ENCODE results near the gene ZNF550.

Gene ZNF550

DNA sequence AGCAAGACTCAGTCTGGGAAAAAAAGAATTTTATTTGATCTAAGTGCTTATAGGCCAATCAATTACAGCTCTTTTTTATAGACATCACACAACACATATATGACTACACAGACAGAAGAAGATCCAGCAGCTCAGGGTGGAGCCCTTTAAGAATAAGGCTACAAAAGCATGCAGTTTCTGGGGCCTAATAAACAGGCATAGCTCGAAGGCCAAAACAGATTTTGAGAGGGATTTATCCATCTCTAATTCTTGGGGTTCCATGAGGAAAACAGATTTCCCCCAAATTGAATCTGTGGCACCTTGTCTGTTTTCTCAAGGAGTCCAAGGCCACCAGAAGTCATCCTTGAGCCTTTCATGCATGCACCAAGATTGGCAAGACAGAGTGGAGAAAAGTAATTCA, 3.9 kb upstream of the ZNF550 start:
- H3K27ac ChIP-seq, result no peak overlapping the region
- TF ChIP-seq, protein P1, sequence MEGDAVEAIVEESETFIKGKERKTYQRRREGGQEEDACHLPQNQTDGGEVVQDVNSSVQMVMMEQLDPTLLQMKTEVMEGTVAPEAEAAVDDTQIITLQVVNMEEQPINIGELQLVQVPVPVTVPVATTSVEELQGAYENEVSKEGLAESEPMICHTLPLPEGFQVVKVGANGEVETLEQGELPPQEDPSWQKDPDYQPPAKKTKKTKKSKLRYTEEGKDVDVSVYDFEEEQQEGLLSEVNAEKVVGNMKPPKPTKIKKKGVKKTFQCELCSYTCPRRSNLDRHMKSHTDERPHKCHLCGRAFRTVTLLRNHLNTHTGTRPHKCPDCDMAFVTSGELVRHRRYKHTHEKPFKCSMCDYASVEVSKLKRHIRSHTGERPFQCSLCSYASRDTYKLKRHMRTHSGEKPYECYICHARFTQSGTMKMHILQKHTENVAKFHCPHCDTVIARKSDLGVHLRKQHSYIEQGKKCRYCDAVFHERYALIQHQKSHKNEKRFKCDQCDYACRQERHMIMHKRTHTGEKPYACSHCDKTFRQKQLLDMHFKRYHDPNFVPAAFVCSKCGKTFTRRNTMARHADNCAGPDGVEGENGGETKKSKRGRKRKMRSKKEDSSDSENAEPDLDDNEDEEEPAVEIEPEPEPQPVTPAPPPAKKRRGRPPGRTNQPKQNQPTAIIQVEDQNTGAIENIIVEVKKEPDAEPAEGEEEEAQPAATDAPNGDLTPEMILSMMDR (IDR thresholded peaks at IDR 0.05), result no peak
- TF ChIP-seq ZFX (IDR thresholded peaks at IDR 0.05; ENCODE audit: borderline replicate concordance), result no peak

DNA sequence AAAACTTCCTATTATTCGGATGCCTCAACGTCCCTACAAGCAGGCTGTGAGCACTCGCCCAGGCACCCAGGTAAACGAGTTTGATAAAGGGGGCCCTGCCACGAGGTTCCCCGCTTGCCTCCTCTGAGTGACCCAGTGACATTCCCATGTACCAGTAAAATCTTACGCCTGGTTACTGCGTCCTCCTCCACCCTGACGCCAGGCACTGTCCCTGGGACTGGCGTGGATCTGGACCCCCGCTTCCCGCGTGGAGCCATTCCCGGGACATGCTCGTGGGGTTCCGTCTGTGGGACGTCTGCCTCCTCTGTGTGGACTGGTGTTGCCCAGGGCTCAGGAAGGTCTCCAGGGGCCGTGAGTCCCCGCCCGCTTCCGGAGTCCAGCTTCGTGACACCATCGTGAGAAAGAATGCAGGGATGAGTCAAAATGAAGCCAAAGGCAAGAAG, 407 bp upstream of the ZNF550 start:
- TF ChIP-seq, protein P1 (IDR thresholded peaks at IDR 0.05), result no peak
- TF ChIP-seq ZFX (IDR thresholded peaks at IDR 0.05; ENCODE audit: borderline replicate concordance), result no peak

DNA sequence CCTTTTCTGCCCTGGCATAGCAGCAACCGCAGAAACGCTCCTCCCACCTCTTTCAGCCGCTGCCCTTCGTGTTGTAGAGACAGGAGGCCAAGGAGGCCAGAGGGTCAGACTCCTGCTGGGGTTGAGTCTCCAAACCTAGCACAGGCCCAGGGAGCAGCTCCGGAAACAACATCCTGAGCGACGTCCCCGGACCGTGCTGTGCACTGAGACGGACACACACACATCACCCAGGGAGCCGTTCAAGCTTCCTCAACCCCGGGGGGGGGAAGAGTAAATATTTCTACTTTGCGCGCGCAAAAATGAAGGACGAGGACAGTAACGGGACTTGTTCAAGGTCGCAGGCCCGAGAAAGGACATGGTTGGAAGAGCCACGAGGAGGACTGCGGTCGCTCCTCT, 657 bp downstream of the ZNF550 start:
- H3K27ac ChIP-seq, result peak overlapping the region; percentile 48; the same call in 1 of the 2 replicates
- no peak for TF ChIP-seq ZFX (IDR thresholded peaks at IDR 0.05; ENCODE audit: borderline replicate concordance)
- TF ChIP-seq, protein P1 (IDR thresholded peaks at IDR 0.05), result no peak

More for the DNA sequence above, 407 bp upstream of the ZNF550 start:
- H3K27ac ChIP-seq, result 0 out of 2 replicates have a peak overlapping the region, but pooled peaks have one; percentile 48

DNA sequence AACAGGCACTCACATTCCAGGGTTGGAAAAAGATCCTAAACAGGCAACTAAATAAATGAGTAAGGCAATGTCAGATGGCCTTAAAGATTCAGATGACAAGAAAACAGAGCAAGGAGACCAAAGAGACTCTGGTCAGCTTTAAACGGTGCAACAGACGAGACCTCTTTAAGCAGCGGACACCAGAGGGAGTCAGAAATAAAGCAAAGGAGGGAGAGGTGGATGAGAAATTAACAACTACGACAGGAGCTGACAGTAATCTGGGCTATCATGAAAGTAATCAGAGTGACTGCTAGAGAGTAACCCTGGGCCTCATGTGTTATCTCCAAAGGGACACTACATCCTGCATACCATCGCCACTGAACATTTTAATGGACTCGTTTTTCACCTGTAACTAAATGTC, 1.1 kb downstream of the ZNF550 start:
- TF ChIP-seq, protein P1 (IDR thresholded peaks at IDR 0.05), result no peak
- no peak for TF ChIP-seq ZFX (IDR thresholded peaks at IDR 0.05; ENCODE audit: borderline replicate concordance)
- H3K27ac ChIP-seq, result no peak overlapping the region

DNA sequence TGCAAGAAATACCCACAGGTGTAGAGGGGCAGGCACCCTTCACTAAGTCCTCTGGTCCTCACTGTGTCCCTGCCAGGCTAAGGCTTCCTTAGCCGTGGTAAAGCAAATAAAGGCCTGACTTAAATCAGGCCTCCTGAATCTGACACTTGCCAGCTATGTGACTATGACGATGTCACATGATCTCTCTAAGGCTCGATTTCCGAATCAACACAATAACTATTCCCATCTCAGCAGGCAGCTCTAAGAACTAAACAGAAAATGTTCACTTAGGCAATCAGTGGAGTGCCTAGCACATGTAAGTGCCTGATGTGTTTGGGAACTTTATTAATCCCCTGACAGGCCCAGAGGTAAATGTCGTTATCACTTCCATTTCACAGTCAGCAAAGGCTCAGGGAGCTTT, 2.0 kb downstream of the ZNF550 start:
- H3K27ac ChIP-seq, result no peak overlapping the region
- TF ChIP-seq, protein P1 (IDR thresholded peaks at IDR 0.05), result no peak
- TF ChIP-seq ZFX (IDR thresholded peaks at IDR 0.05; ENCODE audit: borderline replicate concordance), result no peak

DNA sequence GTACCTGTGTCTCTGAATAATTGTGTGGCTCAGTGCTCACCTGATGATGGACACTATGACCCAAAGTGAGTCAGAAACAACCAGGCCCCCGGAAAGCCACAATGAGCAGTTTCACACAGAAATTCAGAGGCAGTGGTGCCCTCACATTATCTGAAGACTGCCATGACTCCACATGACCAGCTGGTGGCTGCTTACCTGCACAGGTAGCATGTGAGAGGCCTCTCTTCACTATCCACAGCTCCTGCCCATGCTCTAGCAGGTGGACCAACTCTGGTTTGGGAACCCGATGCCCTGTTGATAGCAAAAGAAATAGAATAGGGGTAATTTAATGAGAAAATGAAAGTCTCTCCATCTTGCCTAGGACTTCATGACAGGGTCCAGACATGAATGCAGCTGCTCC, 7.2 kb downstream of the ZNF550 start:
- no peak for TF ChIP-seq ZFX (IDR thresholded peaks at IDR 0.05; ENCODE audit: borderline replicate concordance)
- TF ChIP-seq, protein P1 (IDR thresholded peaks at IDR 0.05), result no peak

DNA sequence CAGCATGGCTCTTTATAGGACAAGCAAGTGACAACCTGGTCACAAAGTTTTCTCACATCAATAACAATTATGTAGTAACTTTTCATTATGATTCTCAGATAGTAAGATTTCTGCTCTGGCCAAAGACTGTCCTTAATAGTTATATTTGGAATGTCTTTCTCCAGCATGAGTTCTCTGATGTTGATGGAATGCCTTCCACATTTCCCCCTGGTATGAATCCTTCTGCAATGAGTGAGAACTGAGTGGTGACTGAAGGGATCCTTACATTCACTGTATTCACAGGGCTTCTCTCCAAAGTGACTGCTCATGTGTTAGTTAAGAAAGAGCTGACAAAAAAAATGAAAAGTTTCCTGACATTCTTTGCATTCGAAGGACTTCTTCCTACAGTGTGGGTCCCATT, 13.2 kb downstream of the ZNF550 start:
- no peak for TF ChIP-seq ZFX (IDR thresholded peaks at IDR 0.05; ENCODE audit: borderline replicate concordance)
- TF ChIP-seq, protein P1 (IDR thresholded peaks at IDR 0.05), result no peak
- no peak overlapping the region for H3K27ac ChIP-seq

More for the DNA sequence above, 7.2 kb downstream of the ZNF550 start:
- no peak overlapping the region for H3K27ac ChIP-seq
